Subcutaneous abdominal adipose tissue (tissue), 5 donors: ENCODE measurements around the gene P3H2.

ENCODE experiments used
- H3K27ac ChIP-seq: one replicate; pipeline ENCODE4 v1.7.0; 2013; ENCODE audit warnings: low read depth, mild to moderate bottlenecking, inconsistent platforms, low read length, moderate library complexity
- H3K27me3 ChIP-seq, 5 donors: one replicate each; pipeline ENCODE4 v1.7.0; 2013; ENCODE audit warnings: low read length in 5 of 5, inconsistent platforms in 1 of 5; ENCODE audit not compliant: control insufficient read depth in 5 of 5, insufficient read depth in 4 of 5
- H3K36me3 ChIP-seq, 5 donors: one replicate each; pipeline ENCODE4 v1.7.0; 2013; ENCODE audit warnings: low read length in 5 of 5; ENCODE audit not compliant: control insufficient read depth in 5 of 5, insufficient read depth in 5 of 5
- H3K4me1 ChIP-seq, 5 donors: one replicate each; pipeline ENCODE4 v1.7.0; 2013; ENCODE audit warnings: low read length in 5 of 5, mild to moderate bottlenecking in 3 of 5, moderate library complexity in 1 of 5; ENCODE audit not compliant: control insufficient read depth in 5 of 5, insufficient read depth in 5 of 5
- H3K4me3 ChIP-seq, 5 donors: one replicate each; pipeline ENCODE4 v1.7.0; 2013; ENCODE audit warnings: low read length in 5 of 5, low read depth in 1 of 5
- H3K9ac ChIP-seq, 5 donors: one replicate each; pipeline ENCODE4 v1.7.0; 2013; ENCODE audit warnings: low read length in 5 of 5, mild to moderate bottlenecking in 4 of 5, moderate library complexity in 3 of 5
- H3K9me3 ChIP-seq, 5 donors: one replicate each; pipeline ENCODE4 v1.7.0; 2013; ENCODE audit warnings: low read length in 5 of 5; ENCODE audit not compliant: control insufficient read depth in 5 of 5
- donor health status: healthy.
- donor health status: healthy.
- donor health status: healthy.
- donor health status: healthy.
- donor health status: healthy.

P3H2 gene

GRCh38 chr3:190001426-190001825, 119.3 kb downstream of the P3H2 start:
- no peak overlapping the region for H3K9ac ChIP-seq
- no peaks in the 10 kb centered on the region for H3K27me3 ChIP-seq
- no peak overlapping the region for H3K4me3 ChIP-seq
- no peaks in the 10 kb centered on the region for H3K36me3 ChIP-seq
- H3K4me1 ChIP-seq: peaks cover 0 to 16% (median 8%) of the 10 kb centered on the region in 5 donors
- H3K9me3 ChIP-seq: no peaks in the 10 kb centered on the region
- H3K27ac ChIP-seq: no peak overlapping the region

DNA sequence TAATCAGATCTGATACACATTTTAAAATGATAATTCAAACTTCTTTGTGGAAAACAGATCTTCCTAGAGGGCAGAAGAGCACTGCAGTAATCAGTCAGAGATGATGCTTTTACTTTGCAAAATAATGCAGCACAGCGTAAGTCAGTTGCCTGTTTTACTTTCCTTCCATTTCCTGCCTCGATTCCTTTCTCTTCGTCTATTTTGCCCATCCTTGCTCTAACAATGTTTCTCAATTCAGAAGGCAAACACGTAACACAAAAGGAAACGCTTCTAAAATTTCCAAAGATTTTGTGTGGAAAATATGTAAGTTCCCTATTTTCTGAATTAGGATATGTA, 119.9 kb downstream of the P3H2 start:
- Histone ChIP-seq H3K27me3 (no peaks in the 10 kb centered on the region), H3K27ac (no peak overlapping the region), H3K9me3 (no peaks in the 10 kb centered on the region), H3K9ac (no peak overlapping the region), H3K4me3 (peak overlapping the region in 1 of 5 donors; percentile 19), H3K36me3 (no peaks in the 10 kb centered on the region), H3K4me1 (peaks cover 0 to 16% (median 8%) of the 10 kb centered on the region in 5 donors)

DNA sequence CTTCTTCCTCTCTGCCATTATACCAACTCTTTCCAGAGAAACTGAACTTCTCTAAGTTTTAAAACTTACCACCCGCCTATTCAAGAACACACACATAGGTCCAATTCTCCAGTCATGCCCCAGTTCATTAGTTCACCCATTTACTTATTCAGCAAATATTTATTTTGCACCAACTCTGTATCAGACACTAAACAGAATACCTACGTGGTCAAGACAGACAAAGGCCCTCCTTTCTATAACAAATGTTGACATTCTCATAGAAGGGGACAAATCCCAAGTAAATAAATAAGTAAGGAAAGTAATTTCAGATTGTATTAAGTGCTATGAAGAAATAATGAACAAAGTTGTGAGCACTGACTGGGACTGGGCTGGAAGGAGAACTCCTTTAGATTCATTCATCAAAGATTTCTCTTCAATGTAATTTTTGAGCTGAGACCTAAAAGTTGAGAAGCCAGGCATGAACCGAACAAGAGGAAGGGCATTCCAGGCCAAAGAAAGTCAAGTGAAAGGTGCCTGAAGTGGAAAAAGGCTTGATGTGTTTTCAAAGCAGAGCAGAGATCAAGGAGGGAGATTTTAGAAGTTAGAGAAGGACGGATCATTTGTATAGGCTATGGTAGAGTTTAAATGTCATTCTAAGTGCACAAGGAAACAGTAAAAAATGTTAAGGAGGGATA, 120.4 kb downstream of the P3H2 start:
- Histone ChIP-seq H3K4me1 (peaks cover 0 to 16% (median 8%) of the 10 kb centered on the region in 5 donors), H3K9ac (no peak overlapping the region), H3K9me3 (no peaks in the 10 kb centered on the region), H3K27ac (no peak overlapping the region), H3K27me3 (no peaks in the 10 kb centered on the region), H3K4me3 (no peak overlapping the region), H3K36me3 (no peaks in the 10 kb centered on the region)

GRCh38 chr3:189999718-190000117, 121.0 kb downstream of the P3H2 start:
- no peaks in the 10 kb centered on the region for H3K27me3 ChIP-seq
- no peaks in the 10 kb centered on the region for H3K9me3 ChIP-seq
- H3K27ac ChIP-seq: no peak overlapping the region
- H3K9ac ChIP-seq: no peak overlapping the region
- no peaks in the 10 kb centered on the region for H3K36me3 ChIP-seq
- peaks cover 0 to 16% (median 8%) of the 10 kb centered on the region in 5 donors for H3K4me1 ChIP-seq
- H3K4me3 ChIP-seq: no peak overlapping the region

DNA sequence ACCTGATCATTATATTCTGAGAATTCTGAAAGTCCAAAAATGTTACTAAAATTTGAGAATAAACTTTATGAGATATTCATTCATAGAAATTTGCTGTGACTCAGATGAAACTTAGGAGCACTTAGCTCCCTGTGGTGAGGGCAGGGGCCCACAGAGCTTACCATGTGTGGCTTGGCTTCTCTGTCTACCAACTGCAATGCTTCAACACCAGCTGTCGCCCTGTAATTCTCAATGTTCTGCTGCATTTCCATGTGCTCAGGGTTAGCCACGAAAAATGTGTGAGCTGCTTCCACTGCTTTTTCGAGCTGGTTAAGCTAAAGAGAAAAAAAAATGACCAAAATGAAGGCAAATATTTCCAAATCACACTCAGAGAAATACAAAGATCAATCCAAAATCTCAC, 125.6 kb downstream of the P3H2 start:
- no peaks in the 10 kb centered on the region for H3K9me3 ChIP-seq
- no peaks in the 10 kb centered on the region for H3K27me3 ChIP-seq
- no peak overlapping the region for H3K9ac ChIP-seq
- H3K36me3 ChIP-seq: no peaks in the 10 kb centered on the region
- H3K4me3 ChIP-seq: no peak overlapping the region
- no peak overlapping the region for H3K27ac ChIP-seq
- H3K4me1 ChIP-seq: peaks cover 0 to 4% (median 3%) of the 10 kb centered on the region in 5 donors

- Histone ChIP-seq H3K4me1 (no peaks in the 10 kb centered on the region), H3K9ac (no peak overlapping the region), H3K9me3 (no peaks in the 10 kb centered on the region), H3K27ac (no peak overlapping the region), H3K36me3 (no peaks in the 10 kb centered on the region), H3K4me3 (no peak overlapping the region), H3K27me3 (no peaks in the 10 kb centered on the region)
Observed at GRCh38 chr3:189990826-189991225, 129.9 kb downstream of the P3H2 start.

DNA sequence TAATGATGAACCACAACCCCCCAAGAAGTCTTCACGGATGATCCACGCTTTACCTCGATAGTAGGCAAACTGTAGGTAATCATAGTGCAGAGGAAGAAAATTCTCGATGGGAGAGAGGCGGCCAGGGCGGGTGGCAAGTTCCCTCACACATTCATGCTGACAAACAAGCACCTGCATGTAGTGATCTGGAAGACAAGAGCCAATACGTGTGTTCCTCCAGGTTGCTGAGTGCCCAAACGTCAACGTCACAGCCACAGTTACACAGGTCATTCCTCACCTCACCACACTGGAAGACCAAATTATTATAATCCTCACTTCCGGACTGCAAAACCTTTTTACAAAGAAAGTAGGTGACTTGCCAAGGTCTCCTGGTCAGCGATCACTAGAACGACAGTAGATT, 131.8 kb downstream of the P3H2 start:
- no peaks in the 10 kb centered on the region for H3K36me3 ChIP-seq
- H3K27me3 ChIP-seq: no peaks in the 10 kb centered on the region
- no peak overlapping the region for H3K9ac ChIP-seq
- H3K27ac ChIP-seq: no peak overlapping the region
- no peaks in the 10 kb centered on the region for H3K4me1 ChIP-seq
- H3K9me3 ChIP-seq: no peaks in the 10 kb centered on the region
- H3K4me3 ChIP-seq: no peak overlapping the region

- H3K4me3 ChIP-seq: no peak overlapping the region
- H3K4me1 ChIP-seq: no peaks in the 10 kb centered on the region
- H3K36me3 ChIP-seq: no peaks in the 10 kb centered on the region
- H3K27ac ChIP-seq: no peak overlapping the region
- H3K9me3 ChIP-seq: no peaks in the 10 kb centered on the region
- no peaks in the 10 kb centered on the region for H3K27me3 ChIP-seq
- H3K9ac ChIP-seq: no peak overlapping the region
Observed at GRCh38 chr3:189988322-189988721, 132.4 kb downstream of the P3H2 start.

GRCh38 chr3:189985948-189986347, 134.7 kb downstream of the P3H2 start:
- Histone ChIP-seq H3K9ac (no peak overlapping the region), H3K27me3 (no peaks in the 10 kb centered on the region), H3K27ac (no peak overlapping the region), H3K4me1 (peaks cover 2 to 21% (median 18%) of the 10 kb centered on the region in 5 donors), H3K4me3 (no peak overlapping the region), H3K9me3 (no peaks in the 10 kb centered on the region), H3K36me3 (no peaks in the 10 kb centered on the region)

GRCh38 chr3:189983612-189984011, 137.1 kb downstream of the P3H2 start:
- H3K4me1 ChIP-seq: peaks cover 2 to 25% (median 20%) of the 10 kb centered on the region in 5 donors
- no peak overlapping the region for H3K9ac ChIP-seq
- no peak overlapping the region for H3K4me3 ChIP-seq
- H3K36me3 ChIP-seq: no peaks in the 10 kb centered on the region
- no peaks in the 10 kb centered on the region for H3K27me3 ChIP-seq
- no peak overlapping the region for H3K27ac ChIP-seq
- H3K9me3 ChIP-seq: no peaks in the 10 kb centered on the region
